SK-N-SH treated with all-trans-retinoic acid at 6 μM for 48 hours (cell line): ENCODE results near the gene RAB32.

Experiments used
- ZFP3 ChIP-seq: fragments of 250-450 bp; sonication (Bioruptor Pico); IDR thresholded peaks from 2 replicates; pipeline ENCODE4 v1.5.0; 2020; ENCODE audit warnings: mild to moderate bottlenecking, moderate library complexity
- ZFP30 ChIP-seq: fragments of 450-650 bp; formaldehyde crosslinking; IDR thresholded peaks from 2 replicates; pipeline ENCODE4 v1.5.0; 2022; ENCODE audit warnings: mild to moderate bottlenecking, moderate library complexity

DNA sequence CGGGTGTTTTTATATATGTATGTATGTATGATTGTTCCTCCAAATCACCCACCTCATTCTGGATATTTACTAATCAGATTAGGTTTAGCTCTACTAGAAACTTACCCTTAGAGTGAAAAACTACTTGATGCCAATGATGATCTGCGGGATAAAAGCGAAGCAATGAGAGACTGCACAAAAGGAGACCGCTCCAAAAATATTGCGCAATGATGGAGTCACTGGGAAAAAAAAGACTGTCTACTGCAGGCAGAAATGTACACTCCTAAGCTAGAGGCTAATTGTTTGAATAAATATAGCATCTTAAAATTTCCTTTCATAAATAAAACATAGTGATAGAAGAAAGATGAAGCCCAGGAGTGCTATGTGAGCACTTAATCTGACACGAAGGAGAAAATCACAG, 7.3 kb downstream of the RAB32 start:
- TF ChIP-seq ZFP30 (CRISPR knock-in tag) (no peak), ZFP3 (CRISPR knock-in tag) (no peak)
